ENCODE data around the gene PLPP4. TPM values are rescaled to one million over a fixed set of nuclear protein-coding genes. Genes with fewer than 3 reads are reported as not detected.

PLPP4 gene
- total and polyA plus RNA-seq, 2 of the 13 experiments (the other 11 are each of a cell fraction or from before 2014, with no cell fraction given): not detected

- no peak for TF ChIP-seq FOSL2 (CRISPR knock-in tag; IDR thresholded peaks at IDR 0.05)
- TF ChIP-seq ZNF687 (CRISPR knock-in tag; IDR thresholded peaks at IDR 0.05): no peak
- TF ChIP-seq ZNF605 (CRISPR knock-in tag; IDR thresholded peaks at IDR 0.05): no peak
- TF ChIP-seq ZNF280B (CRISPR knock-in tag; IDR thresholded peaks at IDR 0.05; ENCODE audit: borderline replicate concordance): no peak
- TF ChIP-seq RFX5 (IDR thresholded peaks at IDR 0.05; ENCODE audit: low read depth, low read length): no peak
Observed at GRCh38 chr10:120492346-120492745, 35.3 kb downstream of the PLPP4 start (continued).

- TF ChIP-seq ZBTB44 (CRISPR knock-in tag; IDR thresholded peaks at IDR 0.05) (no peak), ZBTB37 (CRISPR knock-in tag; IDR thresholded peaks at IDR 0.05) (no peak), HES4 (CRISPR knock-in tag; IDR thresholded peaks at IDR 0.05; ENCODE audit: borderline replicate concordance) (no peak), ZNF180 (CRISPR knock-in tag; IDR thresholded peaks at IDR 0.05; ENCODE audit: borderline replicate concordance, low read depth) (no peak), BRCA1 (CRISPR knock-in tag; IDR thresholded peaks at IDR 0.05) (no peak)
- H3K4me3 ChIP-seq (replicated peaks in 1 of 3; ENCODE audit: insufficient read depth in 1 of 3, low read depth in 2 of 3, low read length in 3 of 3): no peak overlapping the region
- H3K4me2 ChIP-seq (ENCODE audit: low read depth, low read length): no peak overlapping the region
- ChIA-PET POLR2A (no interaction called here), CTCF (ENCODE audit: low intra/inter-chr PET ratio, low total read pairs) (no interaction called here)
- DNase-seq (ENCODE audit: low spot score): no peak
- H3K9me3 ChIP-seq (ENCODE audit: low read length): no peaks in the 10 kb centered on the region
- H3K4me1 ChIP-seq (ENCODE audit: insufficient read depth, low read length): no peaks in the 10 kb centered on the region
- no peak for FAIRE-seq
- BruUV-seq (replicated peaks): no TSS peak
- no peak for ATAC-seq
- no peaks in the 10 kb centered on the region for H3K36me3 ChIP-seq (replicated peaks in 1 of 2; ENCODE audit: control insufficient read depth in 1 of 2, insufficient read depth in 2 of 2, low read length in 2 of 2)
- no peak overlapping the region for H2AFZ ChIP-seq (ENCODE audit: low read length)
- H3K27me3 ChIP-seq (ENCODE audit: control insufficient read depth in 1 of 2, insufficient read depth in 2 of 2, low read length in 2 of 2): no peaks in the 10 kb centered on the region
- no peaks in the 10 kb centered on the region for H4K20me1 ChIP-seq (ENCODE audit: insufficient read depth, low read length)
- no peak overlapping the region for H3K9ac ChIP-seq (ENCODE audit: insufficient read depth, low read depth, low read length)
- no peaks in the 10 kb centered on the region for H3K79me2 ChIP-seq (ENCODE audit: insufficient read depth, low read length)
- 19% methylated on average over 9 of the region's 11 CpGs for WGBS (ENCODE audit: low lambda C conversion rate)
- in situ Hi-C loops (cut with HindIII; ENCODE audit: extremely low pct_ligation_motif_present, low pct_unique_long_range_greater_than_20kb): no loop called here
- H3K27ac ChIP-seq (ENCODE audit: extremely low read length, insufficient read depth, low read length): no peak overlapping the region
- intact Hi-C loops (cut with micrococcal nuclease; ENCODE audit: unreplicated experiment): no loop called here
Observed at GRCh38 chr10:120493411-120494312, 36.6 kb downstream of the PLPP4 start.

All from HepG2 (cell line).